Measurements from ENCODE around the gene DNM1L. TPM values are rescaled to one million over a fixed set of nuclear protein-coding genes. Genes with fewer than 3 reads are reported as not detected.

The DNM1L gene
- total RNA-seq, 4 donors from 2014 or later: 66.9 to 109 (median 88.3) TPM

DNA sequence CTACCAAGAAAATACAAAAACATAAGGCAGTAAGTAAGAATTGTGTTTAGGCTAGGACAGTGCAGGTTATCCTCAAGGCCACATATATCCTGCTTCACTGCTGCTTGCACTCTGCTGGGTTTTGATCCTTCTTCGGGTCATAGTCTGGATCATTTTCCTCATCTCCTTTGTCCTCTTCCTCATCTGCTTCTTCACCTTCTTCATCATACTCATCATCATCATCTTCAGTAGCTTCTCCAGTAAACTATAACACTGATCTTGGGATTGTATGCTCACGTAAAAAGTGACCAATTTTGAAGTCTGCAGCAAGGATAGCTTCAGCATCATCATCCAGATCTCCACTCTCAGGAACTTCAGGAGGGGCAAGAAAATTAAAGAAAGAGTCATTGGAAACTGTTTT, 47.2 kb downstream of the DNM1L start:
- Histone ChIP-seq H3K4me3 (no peak overlapping the region), H3K4me1 (no peaks in the 10 kb centered on the region), H3K9me3 (no peaks in the 10 kb centered on the region), H3K27ac (no peak overlapping the region), H3K36me3 (peaks cover 0 to 87% of the 10 kb centered on the region in 2 donors), H3K27me3 (no peaks in the 10 kb centered on the region)
- ATAC-seq: no peak
- TF ChIP-seq POLR2AphosphoS5 (IDR thresholded peaks at IDR 0.05): no peak
- TF ChIP-seq, protein P1, sequence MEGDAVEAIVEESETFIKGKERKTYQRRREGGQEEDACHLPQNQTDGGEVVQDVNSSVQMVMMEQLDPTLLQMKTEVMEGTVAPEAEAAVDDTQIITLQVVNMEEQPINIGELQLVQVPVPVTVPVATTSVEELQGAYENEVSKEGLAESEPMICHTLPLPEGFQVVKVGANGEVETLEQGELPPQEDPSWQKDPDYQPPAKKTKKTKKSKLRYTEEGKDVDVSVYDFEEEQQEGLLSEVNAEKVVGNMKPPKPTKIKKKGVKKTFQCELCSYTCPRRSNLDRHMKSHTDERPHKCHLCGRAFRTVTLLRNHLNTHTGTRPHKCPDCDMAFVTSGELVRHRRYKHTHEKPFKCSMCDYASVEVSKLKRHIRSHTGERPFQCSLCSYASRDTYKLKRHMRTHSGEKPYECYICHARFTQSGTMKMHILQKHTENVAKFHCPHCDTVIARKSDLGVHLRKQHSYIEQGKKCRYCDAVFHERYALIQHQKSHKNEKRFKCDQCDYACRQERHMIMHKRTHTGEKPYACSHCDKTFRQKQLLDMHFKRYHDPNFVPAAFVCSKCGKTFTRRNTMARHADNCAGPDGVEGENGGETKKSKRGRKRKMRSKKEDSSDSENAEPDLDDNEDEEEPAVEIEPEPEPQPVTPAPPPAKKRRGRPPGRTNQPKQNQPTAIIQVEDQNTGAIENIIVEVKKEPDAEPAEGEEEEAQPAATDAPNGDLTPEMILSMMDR (IDR thresholded peaks at IDR 0.05): no peak
- TF ChIP-seq POLR2A (IDR thresholded peaks at IDR 0.05): no peak
- TF ChIP-seq EP300 (IDR thresholded peaks at IDR 0.05): no peak
- WGBS, 2 donors (ENCODE audit: low coverage in 1 of 2): 82 to 100% methylated on average over 2 of the region's 2 CpGs

DNA sequence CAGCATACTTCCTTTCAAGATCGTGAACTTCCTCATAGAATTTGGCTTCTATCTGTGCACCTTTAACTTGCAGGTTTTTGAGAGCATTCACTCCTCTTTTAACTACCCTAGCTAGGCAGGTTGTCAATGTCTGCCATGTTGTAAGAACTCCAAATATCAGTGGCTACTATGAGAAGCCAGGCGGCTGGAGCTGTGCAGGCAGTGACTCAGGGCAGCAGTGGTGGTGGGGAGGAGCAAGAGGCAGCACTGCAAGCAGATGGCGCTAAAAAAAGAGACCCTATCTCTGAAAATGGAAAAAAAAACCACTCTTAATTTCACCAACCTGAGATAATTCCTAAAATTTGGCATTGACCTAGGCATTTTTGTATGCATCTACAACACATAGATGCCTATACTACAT, 48.1 kb downstream of the DNM1L start:
- no peaks in the 10 kb centered on the region for H3K9me3 ChIP-seq
- H3K4me1 ChIP-seq: no peaks in the 10 kb centered on the region
- no peak for ATAC-seq
- peaks cover 0 to 87% of the 10 kb centered on the region in 2 donors for H3K36me3 ChIP-seq
- 80 to 95% methylated on average over 3 of the region's 3 CpGs for WGBS, 2 donors (ENCODE audit: low coverage in 1 of 2)
- TF ChIP-seq POLR2AphosphoS5 (IDR thresholded peaks at IDR 0.05): no peak
- no peak for TF ChIP-seq POLR2A (IDR thresholded peaks at IDR 0.05)
- TF ChIP-seq, protein P1 (IDR thresholded peaks at IDR 0.05): no peak
- TF ChIP-seq EP300 (IDR thresholded peaks at IDR 0.05): no peak
- H3K27ac ChIP-seq: no peak overlapping the region
- no peak overlapping the region for H3K4me3 ChIP-seq
- H3K27me3 ChIP-seq: no peaks in the 10 kb centered on the region

DNA sequence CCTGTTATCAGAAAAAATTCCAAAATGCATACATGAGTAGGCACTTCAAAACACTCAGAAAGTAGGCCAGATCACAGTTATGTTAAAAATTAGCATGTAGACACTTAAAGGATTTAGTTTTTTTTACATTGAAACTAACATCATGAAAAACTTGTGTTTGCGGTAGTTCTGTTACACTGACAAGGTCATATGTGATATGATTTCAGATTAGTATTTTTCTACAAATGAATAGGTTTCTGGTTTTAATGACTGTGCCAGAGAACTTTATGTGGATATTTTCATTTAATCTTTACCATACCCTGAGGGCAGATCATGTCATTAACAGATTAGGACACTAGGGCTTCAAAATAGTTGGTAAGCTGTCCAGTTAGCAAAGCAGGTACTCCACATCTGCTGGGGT, 55.9 kb downstream of the DNM1L start:
- ATAC-seq: no peak
- Histone ChIP-seq H3K4me3 (no peak overlapping the region), H3K9me3 (no peaks in the 10 kb centered on the region), H3K27ac (no peak overlapping the region), H3K36me3 (peaks cover 0 to 95% of the 10 kb centered on the region in 2 donors), H3K4me1 (no peaks in the 10 kb centered on the region), H3K27me3 (no peaks in the 10 kb centered on the region)
- TF ChIP-seq EP300 (IDR thresholded peaks at IDR 0.05): no peak
- TF ChIP-seq, protein P1 (IDR thresholded peaks at IDR 0.05): no peak
- TF ChIP-seq POLR2A (IDR thresholded peaks at IDR 0.05): no peak
- no peak for TF ChIP-seq POLR2AphosphoS5 (IDR thresholded peaks at IDR 0.05)
- WGBS, 2 donors (ENCODE audit: low coverage in 1 of 2): 100% methylated on average over 1 of the region's 1 CpG

DNA sequence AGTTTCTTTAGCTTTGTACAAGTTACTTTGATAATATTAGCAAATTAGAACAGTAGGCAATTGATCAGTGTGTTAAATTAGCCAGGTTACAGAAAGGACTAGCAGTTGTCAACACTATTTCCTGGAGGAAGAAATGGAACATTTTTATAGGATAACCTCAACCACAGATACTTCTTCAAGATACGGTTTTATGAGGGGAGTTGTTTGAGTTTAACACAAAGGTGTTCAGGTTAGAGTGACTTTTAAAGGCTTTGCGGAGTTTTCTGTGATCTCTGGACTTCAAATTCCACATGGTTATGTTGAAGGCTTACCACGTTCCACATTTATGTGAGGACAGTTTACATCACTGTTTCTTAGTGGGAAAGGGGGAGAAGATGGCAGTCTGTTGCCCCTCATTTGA, 57.3 kb downstream of the DNM1L start:
- no peaks in the 10 kb centered on the region for H3K27me3 ChIP-seq
- no peak overlapping the region for H3K4me3 ChIP-seq
- ATAC-seq: no peak
- no peaks in the 10 kb centered on the region for H3K9me3 ChIP-seq
- no peak overlapping the region for H3K27ac ChIP-seq
- TF ChIP-seq POLR2AphosphoS5 (IDR thresholded peaks at IDR 0.05) (no peak), POLR2A (IDR thresholded peaks at IDR 0.05) (no peak), EP300 (IDR thresholded peaks at IDR 0.05) (no peak)
- TF ChIP-seq, protein P1 (IDR thresholded peaks at IDR 0.05): no peak
- H3K4me1 ChIP-seq: no peaks in the 10 kb centered on the region
- peaks cover 0 to 95% of the 10 kb centered on the region in 2 donors for H3K36me3 ChIP-seq
- 77% methylated on average over 3 of the region's 3 CpGs for WGBS, 2 donors (ENCODE audit: low coverage in 1 of 2)

DNA sequence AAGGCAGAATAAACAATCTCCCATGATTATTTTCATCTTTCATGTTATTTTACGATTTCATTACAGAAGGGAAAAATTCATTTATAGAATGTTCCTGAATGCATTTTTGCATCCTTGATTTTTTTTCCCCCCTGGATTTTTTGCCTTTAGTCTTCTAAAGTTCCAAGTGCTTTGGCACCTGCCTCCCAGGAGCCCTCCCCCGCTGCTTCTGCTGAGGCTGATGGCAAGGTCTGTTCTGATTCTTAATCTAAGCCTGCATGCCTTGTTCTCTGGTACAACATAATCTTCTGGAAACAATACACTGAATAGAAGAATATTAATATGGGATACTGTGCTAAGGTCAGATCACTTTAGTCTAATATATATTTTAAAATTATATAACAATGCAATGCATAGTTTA, 58.6 kb downstream of the DNM1L start:
- Histone ChIP-seq H3K27ac (no peak overlapping the region), H3K36me3 (peaks cover 0 to 95% of the 10 kb centered on the region in 2 donors), H3K9me3 (no peaks in the 10 kb centered on the region), H3K4me1 (no peaks in the 10 kb centered on the region), H3K27me3 (no peaks in the 10 kb centered on the region), H3K4me3 (no peak overlapping the region)
- 70 to 92% methylated on average over 2 of the region's 2 CpGs for WGBS, 2 donors (ENCODE audit: low coverage in 1 of 2)
- TF ChIP-seq, protein P1 (IDR thresholded peaks at IDR 0.05): no peak
- TF ChIP-seq EP300 (IDR thresholded peaks at IDR 0.05): no peak
- no peak for TF ChIP-seq POLR2AphosphoS5 (IDR thresholded peaks at IDR 0.05)
- TF ChIP-seq POLR2A (IDR thresholded peaks at IDR 0.05): no peak
- no peak for ATAC-seq

Data from gastroesophageal sphincter (tissue), 4 donors.